Mucosa of descending colon (tissue), 3 donors: ENCODE data around the gene THOP1. TPM values are rescaled to one million over a fixed set of nuclear protein-coding genes. Genes with fewer than 3 reads are reported as not detected.

ENCODE experiments used
- ATAC-seq: fragments of 200-7000 bp; cut with Tn5 transposase; one replicate; pipeline ENCODE4 v1.9.1; 2020; ENCODE audit warnings: mild to moderate bottlenecking, moderate library complexity
- DNase-seq, 3 donors: peaks; one replicate each; pipeline ENCODE4 v3.0.0-alpha.2; 2020
- H3K36me3 ChIP-seq: fragments of 200-600 bp; one replicate; pipeline ENCODE4 v1.8.0; 2021; ENCODE audit warnings: low read depth, mild to moderate bottlenecking
- H3K4me1 ChIP-seq: fragments of 200-600 bp; one replicate; pipeline ENCODE4 v1.8.0; 2021; ENCODE audit warnings: low read depth, mild to moderate bottlenecking
- H3K4me3 ChIP-seq: fragments of 200-600 bp; one replicate; pipeline ENCODE4 v1.8.0; 2021; ENCODE audit warnings: mild to moderate bottlenecking
- H3K9me3 ChIP-seq: fragments of 200-600 bp; one replicate; pipeline ENCODE4 v1.8.0; 2021; ENCODE audit warnings: mild to moderate bottlenecking
- intact Hi-C, 2 donors: fragments of 100-400 bp; cut with DNase I in 1 of 2; cut with micrococcal nuclease in 1 of 2; formaldehyde crosslinking; loops; one replicate each; pipeline versions ENCODE4 v1.11.0 to v1.11.1; 2022; cut with DNase I, micrococcal nuclease
- total RNA-seq, 3 donors: library from RNA; stranded (reverse); fragmentation: NEBNext Ultra II Directional in 2 of 3; extraction: Animal tissue kit (Norgen Biotek cat#: 25700) in 2 of 3; gene quantifications; one replicate each; pipeline versions ENCODE4 v1.2.1 to v1.2.4, GENCODE V29; 2021 to 2023
- TF ChIP-seq, protein P1 (sequence below): fragments of 200-600 bp; IDR thresholded peaks from one replicate; pipeline ENCODE4 v1.8.0; 2022; ENCODE audit warnings: antibody characterized with exemption, mild to moderate bottlenecking
- donor health status: DM: no; HTN: no; CAD: no; lungs with moderate emphysema.
- donor health status: DM: no; HTN: no; CAD: no.
- donor health status: DM: no; HTN: yes; CAD: no.

The THOP1 gene
- total RNA-seq, 3 donors from 2014 or later: 38.5 to 53.1 (median 46.6) TPM

DNA sequence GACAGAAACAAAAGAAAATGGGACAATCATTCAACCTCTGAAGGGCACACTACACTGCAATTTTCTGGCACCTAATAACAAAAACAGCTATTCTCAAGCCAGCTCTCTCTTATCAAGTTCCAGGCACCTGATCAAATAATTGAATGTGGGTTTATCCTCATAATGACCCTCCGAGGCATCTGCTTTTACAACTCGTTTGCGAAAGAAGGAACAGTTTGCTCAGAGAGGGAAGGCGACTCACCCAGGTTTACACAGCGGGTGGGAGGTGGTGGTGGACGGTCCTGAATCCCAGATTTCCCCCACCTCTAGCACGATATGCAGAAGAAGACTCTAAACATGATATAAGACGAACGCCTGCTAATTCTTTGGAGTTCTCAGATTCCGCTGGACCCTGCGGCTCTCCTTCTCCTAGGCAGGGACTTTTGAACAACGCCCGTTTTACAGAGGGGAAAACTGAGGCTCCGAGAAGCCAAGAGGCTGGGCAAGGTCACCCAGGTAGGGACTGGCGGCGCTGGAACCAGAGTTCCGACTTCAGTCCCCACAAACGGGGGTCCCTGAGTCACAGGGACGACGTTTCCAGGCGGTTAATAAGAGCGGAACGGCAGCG, 2.9 kb upstream of the THOP1 start:
- DNase-seq (peak in 1 of 3 donors; percentile 37), ATAC-seq (no peak)
- Histone ChIP-seq H3K4me1 (peaks cover 30% of the 10 kb centered on the region), H3K4me3 (peak overlapping the region; percentile 94), H3K36me3 (no peaks in the 10 kb centered on the region), H3K9me3 (no peaks in the 10 kb centered on the region)
- TF ChIP-seq, protein P1, sequence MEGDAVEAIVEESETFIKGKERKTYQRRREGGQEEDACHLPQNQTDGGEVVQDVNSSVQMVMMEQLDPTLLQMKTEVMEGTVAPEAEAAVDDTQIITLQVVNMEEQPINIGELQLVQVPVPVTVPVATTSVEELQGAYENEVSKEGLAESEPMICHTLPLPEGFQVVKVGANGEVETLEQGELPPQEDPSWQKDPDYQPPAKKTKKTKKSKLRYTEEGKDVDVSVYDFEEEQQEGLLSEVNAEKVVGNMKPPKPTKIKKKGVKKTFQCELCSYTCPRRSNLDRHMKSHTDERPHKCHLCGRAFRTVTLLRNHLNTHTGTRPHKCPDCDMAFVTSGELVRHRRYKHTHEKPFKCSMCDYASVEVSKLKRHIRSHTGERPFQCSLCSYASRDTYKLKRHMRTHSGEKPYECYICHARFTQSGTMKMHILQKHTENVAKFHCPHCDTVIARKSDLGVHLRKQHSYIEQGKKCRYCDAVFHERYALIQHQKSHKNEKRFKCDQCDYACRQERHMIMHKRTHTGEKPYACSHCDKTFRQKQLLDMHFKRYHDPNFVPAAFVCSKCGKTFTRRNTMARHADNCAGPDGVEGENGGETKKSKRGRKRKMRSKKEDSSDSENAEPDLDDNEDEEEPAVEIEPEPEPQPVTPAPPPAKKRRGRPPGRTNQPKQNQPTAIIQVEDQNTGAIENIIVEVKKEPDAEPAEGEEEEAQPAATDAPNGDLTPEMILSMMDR: no peak
- intact Hi-C loops: no loop called here

DNA sequence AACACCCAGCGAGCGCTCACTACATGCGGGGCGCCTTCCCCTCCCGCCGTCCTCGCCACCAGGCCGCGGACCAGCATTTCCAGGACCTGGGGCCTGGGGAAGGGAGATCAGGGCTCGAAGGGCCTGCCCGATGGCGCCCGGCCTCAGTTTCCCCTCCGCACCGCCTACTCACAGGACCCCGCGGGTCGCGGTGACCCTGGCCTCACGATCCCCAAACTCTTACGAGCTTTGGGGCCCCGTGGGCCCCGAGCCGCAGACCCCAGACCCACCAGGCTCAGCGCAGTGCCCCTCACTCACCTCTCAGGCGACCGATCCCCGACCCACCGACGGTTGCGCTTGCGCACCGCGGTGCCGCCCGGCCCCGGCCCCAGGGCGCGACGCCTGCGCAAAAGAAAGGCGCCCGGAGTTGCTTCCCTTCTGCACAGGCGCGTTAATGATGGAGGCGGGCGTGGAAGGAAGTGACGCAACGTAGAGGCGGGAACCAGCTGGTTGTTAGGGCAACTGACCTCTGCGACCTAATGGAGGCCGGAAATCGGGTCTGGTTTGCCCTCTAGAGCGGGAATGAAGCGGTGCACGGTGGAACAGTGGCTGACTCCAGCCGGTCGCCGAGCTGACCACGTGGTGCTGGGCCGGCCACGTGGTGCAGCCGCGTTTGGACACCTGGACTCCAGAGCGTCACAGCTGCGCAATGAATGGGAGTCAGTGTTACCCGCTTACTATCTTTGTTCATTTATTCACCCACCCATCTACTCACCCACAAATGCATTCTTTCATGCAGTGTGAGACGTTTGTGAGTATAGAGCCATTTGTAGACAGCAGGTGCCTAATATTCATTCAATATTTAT, 2.1 kb upstream of the THOP1 start, which contains the start of gene SGTA:
SGTA (minus strand) TSS at position 338 of the 845 bp plus-strand sequence. CDS start 14,205 bp downstream, outside the sequence.
- TF ChIP-seq, protein P1: peak; percentile 43
- Histone ChIP-seq H3K36me3 (no peaks in the 10 kb centered on the region), H3K4me1 (peaks cover 30% of the 10 kb centered on the region), H3K4me3 (peak within 1 kb of the TSS; percentile 94), H3K9me3 (no peaks in the 10 kb centered on the region)
- intact Hi-C loops: no loop called here
- ATAC-seq: peak; percentile 86
- DNase-seq: peak; percentile 98 to 99 (median 98)

DNA sequence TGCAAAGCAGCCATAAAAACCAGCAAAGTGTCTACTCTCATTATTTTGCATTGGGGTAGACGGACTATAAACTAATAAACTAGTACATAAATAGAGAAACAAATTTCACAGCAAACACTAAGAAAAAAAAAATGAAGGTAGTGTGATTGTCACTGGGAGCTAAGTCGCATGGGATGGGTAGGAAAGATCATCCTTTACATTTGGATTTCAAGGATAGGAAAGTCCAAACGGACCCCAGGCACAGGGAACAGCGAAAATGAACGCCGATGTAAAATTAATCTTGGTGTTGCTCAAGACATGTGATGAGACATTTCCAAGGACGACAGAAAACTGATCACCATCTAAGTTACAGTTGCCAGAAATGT, 1.5 kb upstream of the THOP1 start:
- H3K9me3 ChIP-seq: no peaks in the 10 kb centered on the region
- intact Hi-C loops: no loop called here
- H3K4me1 ChIP-seq: peaks cover 30% of the 10 kb centered on the region
- H3K36me3 ChIP-seq: no peaks in the 10 kb centered on the region
- peak overlapping the region; percentile 94 for H3K4me3 ChIP-seq
- no peak for ATAC-seq
- DNase-seq: no peak
- TF ChIP-seq, protein P1: no peak

DNA sequence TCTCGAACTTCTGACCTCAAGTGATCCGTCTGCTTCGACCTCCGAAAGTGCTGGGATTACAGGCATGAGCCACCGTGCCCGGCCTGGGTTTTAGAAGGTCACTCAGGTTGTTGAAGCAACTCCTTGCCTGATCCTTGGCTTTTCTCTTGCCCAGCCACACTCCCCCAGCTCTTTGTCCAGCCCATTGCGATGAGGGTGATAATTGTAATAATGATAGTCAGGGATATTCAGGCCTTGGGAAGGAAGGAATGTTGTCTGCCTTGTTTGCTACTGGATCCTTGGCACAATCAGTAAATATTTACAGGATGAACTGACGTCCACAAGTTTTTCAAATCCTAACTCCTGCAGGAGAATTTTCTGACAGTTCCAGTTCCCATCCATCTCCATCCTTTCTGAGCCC, 1.8 kb downstream of the THOP1 start:
- intact Hi-C loops: no loop called here
- ATAC-seq (no peak), DNase-seq (no peak)
- Histone ChIP-seq H3K4me3 (no peak overlapping the region), H3K36me3 (no peaks in the 10 kb centered on the region), H3K9me3 (no peaks in the 10 kb centered on the region), H3K4me1 (peaks cover 20% of the 10 kb centered on the region)
- TF ChIP-seq, protein P1: no peak

DNA sequence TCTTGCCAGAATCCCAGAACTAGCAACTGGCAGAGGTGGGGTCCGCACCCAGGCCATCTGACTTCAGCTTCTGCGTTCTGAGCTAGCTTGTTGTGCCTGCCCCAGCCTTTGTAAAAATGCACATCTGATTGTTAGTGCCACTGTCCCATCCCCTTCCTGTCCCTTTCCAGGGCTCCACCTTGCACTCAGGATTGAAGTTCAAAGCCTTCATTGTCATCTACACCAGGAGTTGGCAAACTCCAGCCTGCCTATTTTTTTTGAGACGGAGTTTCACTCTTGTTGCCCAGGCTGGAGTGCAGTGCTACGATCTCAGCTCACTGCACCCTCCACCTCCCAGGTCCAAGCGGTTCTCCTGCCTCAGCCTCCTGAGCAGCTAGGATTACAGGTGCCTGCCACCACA, 2.9 kb downstream of the THOP1 start:
- no peaks in the 10 kb centered on the region for H3K9me3 ChIP-seq
- no peak for ATAC-seq
- H3K4me3 ChIP-seq: no peak overlapping the region
- no peaks in the 10 kb centered on the region for H3K36me3 ChIP-seq
- TF ChIP-seq, protein P1: no peak
- intact Hi-C loops: no loop called here
- peaks cover 16% of the 10 kb centered on the region for H3K4me1 ChIP-seq
- DNase-seq: no peak
